ENCODE measurements around the gene AP3S2. TPM values are rescaled to one million over a fixed set of nuclear protein-coding genes. Genes with fewer than 3 reads are reported as not detected.

The AP3S2 gene
- total and polyA plus RNA-seq, 10 donors: 5.4 to 54.9 (median 33.8) TPM

- Histone ChIP-seq H3K27ac (no peak overlapping the region), H3K4me1 (peaks cover 0 to 30% (median 6%) of the 10 kb centered on the region in 6 donors), H3K4me3 (no peak overlapping the region), H3K9me3 (no peaks in the 10 kb centered on the region), H3K27me3 (replicated peaks in 1 of 7) (no peaks in the 10 kb centered on the region), H3K36me3 (peaks cover 0 to 80% (median 14%) of the 10 kb centered on the region in 6 donors)
- intact Hi-C loops (cut with DNase I; ENCODE audit: low total_unique reads): no loop called here
- no peak for DNase-seq
- 75 to 93% (median 89%) methylated on average over 5 of the region's 5 CpGs for WGBS, 5 donors
- no peak for TF ChIP-seq POLR2AphosphoS5 (IDR thresholded peaks at IDR 0.05)
- TF ChIP-seq, protein P1, sequence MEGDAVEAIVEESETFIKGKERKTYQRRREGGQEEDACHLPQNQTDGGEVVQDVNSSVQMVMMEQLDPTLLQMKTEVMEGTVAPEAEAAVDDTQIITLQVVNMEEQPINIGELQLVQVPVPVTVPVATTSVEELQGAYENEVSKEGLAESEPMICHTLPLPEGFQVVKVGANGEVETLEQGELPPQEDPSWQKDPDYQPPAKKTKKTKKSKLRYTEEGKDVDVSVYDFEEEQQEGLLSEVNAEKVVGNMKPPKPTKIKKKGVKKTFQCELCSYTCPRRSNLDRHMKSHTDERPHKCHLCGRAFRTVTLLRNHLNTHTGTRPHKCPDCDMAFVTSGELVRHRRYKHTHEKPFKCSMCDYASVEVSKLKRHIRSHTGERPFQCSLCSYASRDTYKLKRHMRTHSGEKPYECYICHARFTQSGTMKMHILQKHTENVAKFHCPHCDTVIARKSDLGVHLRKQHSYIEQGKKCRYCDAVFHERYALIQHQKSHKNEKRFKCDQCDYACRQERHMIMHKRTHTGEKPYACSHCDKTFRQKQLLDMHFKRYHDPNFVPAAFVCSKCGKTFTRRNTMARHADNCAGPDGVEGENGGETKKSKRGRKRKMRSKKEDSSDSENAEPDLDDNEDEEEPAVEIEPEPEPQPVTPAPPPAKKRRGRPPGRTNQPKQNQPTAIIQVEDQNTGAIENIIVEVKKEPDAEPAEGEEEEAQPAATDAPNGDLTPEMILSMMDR (IDR thresholded peaks at IDR 0.05 in 8 of 11, conservative IDR thresholded peaks at IDR 0.05 in 3 of 11): no peak
- TF ChIP-seq POLR2A (IDR thresholded peaks at IDR 0.05): no peak
Measured at GRCh38 chr15:89845305-89845893, 48.4 kb downstream of the AP3S2 start.

- DNase-seq: no peak
- H3K27me3 ChIP-seq (replicated peaks in 1 of 7): no peaks in the 10 kb centered on the region
- TF ChIP-seq POLR2AphosphoS5 (IDR thresholded peaks at IDR 0.05): no peak
- no peak for TF ChIP-seq POLR2A (IDR thresholded peaks at IDR 0.05)
- TF ChIP-seq, protein P1 (IDR thresholded peaks at IDR 0.05 in 8 of 11, conservative IDR thresholded peaks at IDR 0.05 in 3 of 11): no peak
- H3K4me3 ChIP-seq: no peak overlapping the region
- intact Hi-C loops (cut with DNase I; ENCODE audit: low total_unique reads): no loop called here
- peaks cover 0 to 39% (median 10%) of the 10 kb centered on the region in 6 donors for H3K4me1 ChIP-seq
- WGBS, 5 donors: 69 to 91% (median 82%) methylated on average over 1 of the region's 1 CpG
- no peaks in the 10 kb centered on the region for H3K9me3 ChIP-seq
- peaks cover 0 to 89% (median 16%) of the 10 kb centered on the region in 6 donors for H3K36me3 ChIP-seq
- H3K27ac ChIP-seq: no peak overlapping the region
Measured at GRCh38 chr15:89841962-89842361, 51.8 kb downstream of the AP3S2 start.

DNA sequence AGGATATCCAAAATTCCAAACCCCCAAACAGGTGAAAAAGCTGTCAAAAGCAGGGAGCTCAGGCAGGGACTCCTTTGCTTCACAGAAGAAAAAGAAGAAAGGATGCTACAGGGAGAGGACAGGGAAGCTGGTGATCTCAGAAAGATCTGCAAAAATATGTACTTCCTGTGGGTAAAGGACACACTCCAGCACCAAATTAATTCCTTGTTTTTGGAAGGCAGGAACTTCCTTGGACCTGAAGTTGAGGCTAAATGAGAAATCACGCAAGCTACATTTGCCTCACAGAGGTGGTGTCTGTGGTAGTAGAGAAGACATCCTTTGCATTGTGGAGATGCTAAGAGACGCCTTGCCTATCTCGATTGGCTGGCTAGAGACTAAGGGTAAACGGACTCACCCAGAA is 52.5 kb downstream of the AP3S2 start:
- DNase-seq: no peak
- Histone ChIP-seq H3K4me1 (peaks cover 0 to 46% (median 12%) of the 10 kb centered on the region in 6 donors), H3K4me3 (no peak overlapping the region), H3K27me3 (replicated peaks in 1 of 7) (no peaks in the 10 kb centered on the region), H3K36me3 (peaks cover 0 to 89% (median 21%) of the 10 kb centered on the region in 6 donors), H3K27ac (no peak overlapping the region), H3K9me3 (no peaks in the 10 kb centered on the region)
- TF ChIP-seq, protein P1 (IDR thresholded peaks at IDR 0.05 in 8 of 11, conservative IDR thresholded peaks at IDR 0.05 in 3 of 11): no peak
- TF ChIP-seq POLR2A (IDR thresholded peaks at IDR 0.05): no peak
- no peak for TF ChIP-seq POLR2AphosphoS5 (IDR thresholded peaks at IDR 0.05)
- 85 to 95% (median 92%) methylated on average over 4 of the region's 4 CpGs for WGBS, 5 donors
- intact Hi-C loops (cut with DNase I; ENCODE audit: low total_unique reads): no loop called here

DNA sequence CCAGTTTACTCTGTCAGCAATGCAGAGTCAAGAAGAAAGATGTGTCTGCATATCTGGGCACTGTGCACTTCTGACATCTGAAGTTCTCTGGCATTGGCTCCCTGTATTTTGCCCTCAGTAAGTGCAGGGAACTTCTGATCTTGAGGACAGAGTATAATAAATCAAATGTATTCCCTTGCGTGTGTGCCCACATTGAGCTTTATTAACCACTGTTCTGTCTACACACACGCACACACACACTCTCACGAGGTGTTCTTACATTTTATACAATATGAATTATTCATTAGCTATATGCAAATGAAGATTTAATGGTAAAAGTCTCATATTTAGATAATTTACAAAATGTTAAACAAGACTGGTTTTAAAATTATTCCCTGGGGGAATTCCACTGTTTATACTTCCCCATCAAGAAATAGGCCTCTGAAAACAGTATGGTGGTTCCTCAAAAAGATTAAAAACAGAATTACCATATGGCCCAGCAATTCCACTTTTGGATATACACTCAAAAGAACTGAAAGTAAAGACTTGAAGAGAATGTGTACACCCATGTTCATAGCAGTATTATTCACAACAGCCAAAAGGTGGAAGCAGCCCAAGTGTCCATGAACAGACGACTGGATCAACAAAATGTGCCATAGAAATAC is 54.5 kb downstream of the AP3S2 start:
- intact Hi-C loops (cut with DNase I; ENCODE audit: low total_unique reads): no loop called here
- TF ChIP-seq, protein P1 (IDR thresholded peaks at IDR 0.05 in 8 of 11, conservative IDR thresholded peaks at IDR 0.05 in 3 of 11): no peak

More for the DNA sequence above, 54.5 kb downstream of the AP3S2 start:
- Histone ChIP-seq H3K36me3 (peaks cover 4 to 89% (median 35%) of the 10 kb centered on the region in 6 donors), H3K4me3 (no peak overlapping the region), H3K27ac (peak overlapping the region in 1 of 8 donors; percentile 71), H3K4me1 (peaks cover 0 to 56% (median 12%) of the 10 kb centered on the region in 6 donors), H3K9me3 (no peaks in the 10 kb centered on the region), H3K27me3 (replicated peaks in 1 of 7) (no peaks in the 10 kb centered on the region)
- 81 to 90% (median 85%) methylated on average over 4 of the region's 4 CpGs for WGBS, 5 donors
- DNase-seq: no peak

All from spleen (tissue), 11 donors.